ENCODE data around the gene FZD8.

- TF ChIP-seq, protein P1, sequence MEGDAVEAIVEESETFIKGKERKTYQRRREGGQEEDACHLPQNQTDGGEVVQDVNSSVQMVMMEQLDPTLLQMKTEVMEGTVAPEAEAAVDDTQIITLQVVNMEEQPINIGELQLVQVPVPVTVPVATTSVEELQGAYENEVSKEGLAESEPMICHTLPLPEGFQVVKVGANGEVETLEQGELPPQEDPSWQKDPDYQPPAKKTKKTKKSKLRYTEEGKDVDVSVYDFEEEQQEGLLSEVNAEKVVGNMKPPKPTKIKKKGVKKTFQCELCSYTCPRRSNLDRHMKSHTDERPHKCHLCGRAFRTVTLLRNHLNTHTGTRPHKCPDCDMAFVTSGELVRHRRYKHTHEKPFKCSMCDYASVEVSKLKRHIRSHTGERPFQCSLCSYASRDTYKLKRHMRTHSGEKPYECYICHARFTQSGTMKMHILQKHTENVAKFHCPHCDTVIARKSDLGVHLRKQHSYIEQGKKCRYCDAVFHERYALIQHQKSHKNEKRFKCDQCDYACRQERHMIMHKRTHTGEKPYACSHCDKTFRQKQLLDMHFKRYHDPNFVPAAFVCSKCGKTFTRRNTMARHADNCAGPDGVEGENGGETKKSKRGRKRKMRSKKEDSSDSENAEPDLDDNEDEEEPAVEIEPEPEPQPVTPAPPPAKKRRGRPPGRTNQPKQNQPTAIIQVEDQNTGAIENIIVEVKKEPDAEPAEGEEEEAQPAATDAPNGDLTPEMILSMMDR (IDR thresholded peaks at IDR 0.05): no peak
- TF ChIP-seq POLR2AphosphoS5 (IDR thresholded peaks at IDR 0.05) (no peak), EP300 (IDR thresholded peaks at IDR 0.05) (no peak), POLR2A (IDR thresholded peaks at IDR 0.05) (no peak)
Observed at GRCh38 chr10:35642793-35643114, 658 bp upstream of the FZD8 start.

Data from suprapubic skin (tissue), 4 donors.